K562 (cell line): ENCODE data around the gene ROM1. TPM values are rescaled to one million over a fixed set of nuclear protein-coding genes. Genes with fewer than 3 reads are reported as not detected.

Experiments
- LARP7 ChIP-seq: fragments of 450-650 bp; IDR thresholded peaks from 2 replicates; pipeline ENCODE4 v1.6.1; 2016
- NRF1 ChIP-seq, 2 experiments: fragments of 450-650 bp; IDR thresholded peaks in 1 of 2; conservative IDR thresholded peaks in 1 of 2; 2 replicates each; pipeline ENCODE4 v1.6.1; 2014; ENCODE audit warnings: mild to moderate bottlenecking in 2 of 2
- PBX2 ChIP-seq, 2 experiments: IDR thresholded peaks in 1 of 2; conservative IDR thresholded peaks in 1 of 2; 2 replicates each; pipeline ENCODE4 v1.6.1; 2016; ENCODE audit warnings: low read depth in 2 of 2, mild to moderate bottlenecking in 1 of 2, missing compliant biosample characterization in 1 of 2, missing genetic modification characterization in 1 of 2, moderate library complexity in 1 of 2
- POU5F1 ChIP-seq: fragments of 150-350 bp; IDR thresholded peaks from 2 replicates; pipeline ENCODE4 v1.6.1; 2014; ENCODE audit warnings: borderline replicate concordance, low read length, low read depth, mild to moderate bottlenecking; ENCODE audit not compliant: partially characterized antibody
- RAD21 ChIP-seq, 2 experiments: fragments of 250-450 bp in 1 of 2; fragments of 450-650 bp in 1 of 2; sonication (Bioruptor Pico) in 1 of 2; formaldehyde crosslinking in 1 of 2; IDR thresholded peaks in 1 of 2; conservative IDR thresholded peaks in 1 of 2; 2 replicates each; pipeline versions ENCODE4 v1.4.0 to v1.8.0; 2020 to 2022; ENCODE audit warnings: mild to moderate bottlenecking in 2 of 2, moderate library complexity in 1 of 2
- RUNX1 ChIP-seq: sonication (generic); IDR thresholded peaks from 2 replicates; pipeline ENCODE4 v1.6.1; 2016; ENCODE audit warnings: antibody characterized with exemption, low read depth
- ZNF318 ChIP-seq, 2 experiments: fragments of 450-650 bp; IDR thresholded peaks; 2 replicates each; pipeline ENCODE4 v1.6.1; 2016; ENCODE audit warnings: mild to moderate bottlenecking in 2 of 2, borderline replicate concordance in 1 of 2, low read depth in 1 of 2, moderate library complexity in 1 of 2
- ZNF609 ChIP-seq: sonication (generic); formaldehyde crosslinking; IDR thresholded peaks from 2 replicates; pipeline ENCODE4 v1.8.1; 2023; ENCODE audit warnings: missing genetic modification reagents, mild to moderate bottlenecking, borderline replicate concordance
- polyA plus RNA-seq, 8 experiments: library from polyadenylated mRNA; depleted of rRNA in 4 of 8; stranded (reverse) in 5 of 8; unstranded in 3 of 8; fragments of >200 nt; fragmentation: Nextera tagmentation in 2 of 8; fragmentation: Illumina TruSeq in 1 of 8; extraction: Ambion mirVana in 2 of 8; extraction: Trizol in 1 of 8; gene quantifications; 2 replicates each; pipeline versions ENCODE4 v1.2.1 to v1.2.3, GENCODE V29; 2011 to 2014; ENCODE audit warnings: inconsistent platforms in 1 of 8, missing spikeins in 1 of 8
- total RNA-seq, 7 experiments: library from RNA; depleted of rRNA in 6 of 7; stranded (reverse); fragments of >200 nt in 6 of 7; fragmentation: Illumina TruSeq in 2 of 7; extraction: Trizol in 2 of 7; gene quantifications; 2 replicates each; pipeline versions ENCODE4 v1.2.1 to v1.2.3, GENCODE V29; 2011 to 2021; ENCODE audit warnings: low replicate concordance in 1 of 7

The ROM1 gene
- total and polyA plus RNA-seq, 9 of the 15 experiments (the other 6 are each of a cell fraction or from before 2014, with no cell fraction given), result 0.75 to 4.0 (median 2.6) TPM

GRCh38 chr11:62612366-62613290, at the start of gene ROM1, which contains the start of gene EML3 (continued):
- TF ChIP-seq ZNF609 (CRISPR knock-in tag) (no peak), NRF1 (conservative IDR thresholded peaks at IDR 0.05 in 1 of 2, IDR thresholded peaks at IDR 0.05 in 1 of 2) (no peak), PBX2 (CRISPR knock-in tag; IDR thresholded peaks at IDR 0.05; ENCODE audit: low read depth) (no peak), PBX2 (tag; conservative IDR thresholded peaks at IDR 0.05; ENCODE audit: low read depth) (no peak), RUNX1 (0 out of 2 replicates have a peak, but pooled peaks have one; percentile 71), ZNF318 (IDR thresholded peaks at IDR 0.05; ENCODE audit: borderline replicate concordance in 1 of 2, low read depth in 1 of 2) (no peak), RAD21 (CRISPR knock-in tag; conservative IDR thresholded peaks at IDR 0.05 in 1 of 2, IDR thresholded peaks at IDR 0.05 in 1 of 2) (peak; percentile 56 to 64), LARP7 (no peak), POU5F1 (no peak)
